ENCODE data around the gene PEX7.

- no peak for TF ChIP-seq YY1 (IDR thresholded peaks at IDR 0.05; ENCODE audit: insufficient read depth, insufficient read length)
- TF ChIP-seq ZNF274 (IDR thresholded peaks at IDR 0.05; ENCODE audit: low read depth, low read length): no peak
- no peak for TF ChIP-seq SUZ12 (IDR thresholded peaks at IDR 0.05; ENCODE audit: extremely low read depth, insufficient read depth, insufficient read length)
Measured at GRCh38 chr6:136955123-136955522, 132.7 kb downstream of the PEX7 start.

All from NT2/D1 (cell line).